Measurements from ENCODE around the gene ATN1.
A peak's percentile ranks its signal among the peaks of the same experiment; 100 is the strongest.

ATN1 gene

GRCh38 chr12:6944381-6945186, 16.8 kb downstream of the ATN1 start:
- DNase-seq (ENCODE audit: low spot score), result peak; percentile 98

DNA sequence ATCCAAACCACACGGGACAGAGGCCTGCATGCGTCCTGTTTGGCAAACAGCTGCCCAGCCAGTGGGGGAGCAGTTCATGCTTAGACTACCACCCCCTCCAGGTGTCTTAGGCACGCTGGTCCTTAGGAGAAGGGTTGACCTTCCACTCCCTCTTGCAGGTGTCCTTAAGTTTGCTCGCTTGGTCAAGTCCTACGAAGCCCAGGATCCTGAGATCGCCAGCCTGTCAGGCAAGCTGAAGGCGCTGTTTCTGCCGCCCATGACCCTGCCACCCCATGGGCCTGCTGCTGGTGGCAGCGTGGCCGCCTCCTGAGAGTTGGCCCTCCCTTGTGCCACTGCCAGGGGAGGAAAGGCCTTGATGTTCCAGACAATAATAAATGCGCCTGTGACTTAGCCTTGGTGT, 17.9 kb downstream of the ATN1 start:
- peak; percentile 25 for DNase-seq (ENCODE audit: low spot score)

DNA sequence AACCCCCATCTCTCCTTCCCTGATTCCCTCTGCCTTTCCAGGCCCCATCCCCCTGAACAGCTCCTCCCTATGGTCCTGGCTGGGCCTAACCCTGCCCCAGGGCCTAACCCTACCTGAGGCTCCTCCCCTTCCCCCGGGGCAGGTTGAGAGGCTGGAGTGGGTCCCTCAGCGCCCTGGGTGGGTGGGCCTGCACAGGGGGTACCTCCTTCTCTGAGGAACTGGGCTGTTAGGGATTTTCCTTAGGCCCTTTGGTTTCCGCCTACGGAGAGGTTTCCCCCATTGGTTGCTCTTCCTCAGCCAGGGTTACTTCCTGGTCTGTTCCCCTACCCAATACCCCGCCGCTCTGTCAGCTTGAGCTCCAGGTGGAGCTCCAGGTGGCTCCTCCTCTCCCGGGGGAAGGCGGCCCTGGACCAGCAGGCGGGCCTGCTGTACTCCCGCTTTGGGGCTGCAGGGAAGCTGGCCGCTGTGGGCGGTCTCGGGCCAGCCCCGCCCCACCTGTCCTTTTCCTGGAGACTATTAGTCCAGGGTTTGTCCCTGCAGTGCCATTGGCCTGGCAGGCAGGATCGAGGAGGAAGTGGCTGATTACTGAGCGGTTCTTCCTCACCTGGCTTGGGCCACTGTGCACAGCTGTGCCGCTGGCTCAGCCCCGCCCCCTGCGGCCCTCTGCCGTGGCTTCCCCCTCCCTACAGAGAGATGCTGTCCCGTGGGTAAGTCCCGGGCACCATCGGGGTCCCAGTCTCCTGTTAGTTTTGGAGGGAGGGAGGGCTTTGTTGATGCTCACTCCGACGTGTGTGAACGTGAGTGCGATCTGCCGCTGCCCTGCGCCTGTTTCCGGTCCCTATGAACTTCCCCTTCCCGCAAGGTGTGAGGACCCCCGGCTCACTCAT, 18.5 kb downstream of the ATN1 start:
- no peak for DNase-seq (ENCODE audit: low spot score)

DNA sequence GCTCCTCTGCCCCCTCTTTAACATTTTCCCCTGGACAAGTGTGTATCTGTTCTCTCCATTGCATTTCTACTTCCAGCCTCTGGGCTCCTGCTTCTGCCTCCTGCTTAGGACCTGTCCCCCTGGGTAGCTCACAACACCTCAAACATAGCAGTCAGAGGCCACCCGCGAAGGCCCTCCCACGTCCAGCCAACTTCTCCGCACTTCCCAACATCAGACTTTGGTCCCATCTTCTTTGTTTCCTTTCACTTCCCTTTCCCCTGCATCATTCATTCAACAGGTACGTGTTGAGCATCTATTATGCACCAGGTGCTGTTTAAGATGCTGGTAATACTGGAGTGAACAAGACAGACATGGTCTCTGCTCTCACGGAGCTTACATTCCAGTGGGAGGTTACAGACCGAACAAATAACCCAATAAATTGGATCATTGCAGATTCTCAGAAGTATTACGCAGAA, 19.2 kb downstream of the ATN1 start:
- no peak for DNase-seq (ENCODE audit: low spot score)

DNA sequence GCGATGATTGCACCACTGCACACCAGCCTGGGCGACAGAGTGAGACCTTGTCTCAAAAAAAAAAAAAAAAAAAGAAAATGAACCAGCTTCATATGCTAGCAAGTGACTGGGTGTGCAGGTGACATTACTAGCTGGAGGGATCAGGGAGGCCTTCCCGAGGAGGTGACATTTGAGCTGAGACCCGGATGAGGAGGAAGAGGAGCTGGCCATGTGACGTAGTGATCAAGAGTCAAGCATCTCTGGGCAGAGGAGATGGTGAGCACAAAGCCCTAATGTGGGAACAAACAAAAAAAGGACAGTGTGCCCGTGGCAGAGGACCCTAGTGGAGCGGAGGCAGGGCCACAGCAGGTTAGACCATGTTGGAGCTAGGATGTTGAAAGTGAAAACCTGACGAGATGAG, 19.9 kb downstream of the ATN1 start:
- DNase-seq (ENCODE audit: low spot score), result no peak

DNA sequence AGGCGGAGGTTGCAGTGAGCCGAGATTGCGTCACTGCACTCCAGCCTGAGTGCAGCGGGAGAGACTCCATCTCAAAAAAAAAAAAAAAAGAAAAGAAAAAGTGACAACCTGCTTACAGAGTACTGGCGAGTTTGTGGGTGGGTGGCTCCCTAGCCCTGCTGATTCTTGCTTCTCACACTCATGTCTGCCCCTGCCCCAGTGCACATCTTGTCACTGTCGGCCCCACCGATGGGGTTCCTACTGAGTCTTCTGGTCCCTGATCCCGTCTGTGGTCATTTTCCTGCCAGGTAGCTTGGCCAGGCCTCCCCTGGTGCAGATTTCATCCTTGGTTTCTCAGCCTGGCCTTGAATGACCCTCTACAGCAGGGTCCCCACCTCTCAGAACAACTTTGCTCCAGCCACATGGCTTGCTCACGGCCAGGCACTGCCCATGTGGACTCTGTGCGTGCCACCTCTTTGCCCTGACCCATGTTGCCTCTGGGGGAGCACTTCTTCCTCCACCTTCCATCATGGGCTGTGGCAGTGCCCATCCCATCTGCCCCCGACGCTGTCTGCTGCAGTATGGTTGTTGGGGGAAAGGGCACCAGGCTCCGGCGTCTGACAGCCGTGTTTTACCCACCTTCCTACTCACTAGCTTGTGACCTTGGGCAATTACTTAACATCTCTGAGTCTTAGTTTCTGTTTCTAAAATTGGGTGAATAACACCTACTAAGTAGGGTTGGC, 21.3 kb downstream of the ATN1 start:
- peak; percentile 29 for DNase-seq (ENCODE audit: low spot score)

DNA sequence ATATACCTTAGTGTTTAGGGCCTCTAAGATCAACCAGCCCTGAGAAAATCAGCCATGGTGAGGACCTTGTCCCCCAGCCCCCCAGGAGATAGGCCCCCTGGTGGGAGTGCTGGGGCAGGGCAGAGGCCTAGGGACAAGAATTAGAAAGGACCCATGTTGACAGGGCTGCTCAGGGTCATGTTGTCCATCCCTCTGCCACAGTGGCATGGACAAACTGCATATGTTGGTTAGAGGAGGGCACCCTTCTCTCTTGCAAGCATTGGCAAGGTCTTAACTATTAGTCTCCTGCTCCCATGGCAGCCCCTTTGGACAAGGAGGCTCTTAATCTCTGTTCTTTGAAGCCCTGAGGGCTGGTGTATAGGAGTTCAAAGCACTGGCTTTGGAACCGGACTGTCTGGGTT, 22.6 kb downstream of the ATN1 start:
- DNase-seq (ENCODE audit: low spot score), result no peak

DNA sequence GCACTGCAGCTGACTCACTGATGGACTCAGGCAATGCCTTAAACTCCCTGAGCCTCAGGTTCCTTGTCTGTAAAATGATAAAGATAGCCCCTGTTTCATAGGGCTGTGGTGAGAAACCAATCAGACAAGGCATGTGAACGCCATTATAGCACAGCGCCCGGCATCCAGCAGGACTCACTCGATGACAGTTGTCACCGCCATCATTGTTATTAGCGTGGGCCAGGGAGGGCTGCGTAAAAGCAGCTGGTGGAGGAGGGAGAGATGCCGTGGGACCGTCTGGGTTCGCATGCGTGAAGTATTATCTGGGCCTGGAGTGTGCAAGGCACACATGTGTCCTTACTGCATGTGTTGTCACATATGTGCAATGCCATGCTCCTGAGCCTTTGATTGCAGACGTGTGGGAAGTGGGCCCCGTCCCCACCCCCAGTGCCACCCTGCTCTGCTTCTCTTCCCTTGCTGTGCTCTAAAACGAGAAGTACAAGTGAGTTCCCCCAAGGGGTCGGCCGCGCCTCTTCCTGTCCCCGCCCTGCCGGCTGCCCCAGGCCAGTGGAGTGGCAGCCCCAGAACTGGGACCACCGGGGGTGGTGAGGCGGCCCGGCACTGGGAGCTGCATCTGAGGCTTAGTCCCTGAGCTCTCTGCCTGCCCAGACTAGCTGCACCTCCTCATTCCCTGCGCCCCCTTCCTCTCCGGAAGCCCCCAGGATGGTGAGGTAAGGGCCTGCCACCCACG, 23.2 kb downstream of the ATN1 start, which contains the start of gene PTPN6:
PTPN6 (plus strand) TSS at position 546 of the 730 bp plus-strand sequence; CDS start at position 703, 157 bp downstream.
- no peak for DNase-seq (ENCODE audit: low spot score)

GRCh38 chr12:6951551-6952120, 23.9 kb downstream of the ATN1 start:
- no peak for DNase-seq (ENCODE audit: low spot score)

GRCh38 chr12:6952121-6952862, 24.5 kb downstream of the ATN1 start:
- DNase-seq (ENCODE audit: low spot score), result no peak

GRCh38 chr12:6952863-6953441, 25.2 kb downstream of the ATN1 start:
- DNase-seq (ENCODE audit: low spot score), result no peak

- no peak for DNase-seq (ENCODE audit: low spot score)
Measured at GRCh38 chr12:6953442-6954315, 25.9 kb downstream of the ATN1 start.

GRCh38 chr12:6954316-6955107, 26.8 kb downstream of the ATN1 start:
- no peak for DNase-seq (ENCODE audit: low spot score)

- no peak for DNase-seq (ENCODE audit: low spot score)
Measured at GRCh38 chr12:6955108-6956020, 27.6 kb downstream of the ATN1 start.

- DNase-seq (ENCODE audit: low spot score), result no peak
Measured at GRCh38 chr12:6956021-6956727, 28.4 kb downstream of the ATN1 start.

DNA sequence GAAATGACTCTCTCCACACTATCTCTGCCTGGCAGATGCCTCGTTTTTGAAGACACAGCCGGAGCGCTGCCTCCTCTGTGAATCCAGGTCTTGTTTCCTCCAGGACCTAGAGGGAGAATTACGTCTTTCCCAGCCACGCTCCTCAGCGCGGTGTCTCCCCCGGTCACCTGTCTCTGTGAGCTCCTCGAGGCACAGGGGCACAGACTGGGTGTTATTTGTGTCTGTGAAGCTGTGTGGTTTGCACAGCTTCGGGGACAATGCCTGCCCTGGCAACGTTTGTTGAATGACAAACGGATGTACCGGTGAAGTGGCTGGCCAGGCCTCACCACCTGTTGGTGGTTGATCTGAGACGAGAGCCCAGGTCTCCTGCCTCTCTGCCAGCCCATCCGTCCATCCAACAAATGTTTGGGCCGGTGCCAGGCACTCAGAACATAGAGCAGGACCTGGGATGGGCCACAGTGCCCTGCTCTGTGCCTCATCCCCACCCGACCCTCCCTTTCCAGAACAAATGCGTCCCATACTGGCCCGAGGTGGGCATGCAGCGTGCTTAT, 29.5 kb downstream of the ATN1 start:
- DNase-seq (ENCODE audit: low spot score), result no peak
